Spleen (tissue), 7 donors: ENCODE measurements around the gene ZBTB7C.

Experiments
- CTCF ChIP-seq, 11 experiments: fragments of 200-600 bp in 7 of 11; fragments of 450-650 bp in 4 of 11; sonication (generic) in 4 of 11; IDR thresholded peaks in 8 of 11; conservative IDR thresholded peaks in 3 of 11; 1 replicate in 7 of 11; 2 replicates in 4 of 11; pipeline versions ENCODE4 v1.4.0 to v1.8.0; 2016 to 2021; ENCODE audit warnings: antibody characterized with exemption in 11 of 11, inconsistent platforms in 4 of 11, mild to moderate bottlenecking in 1 of 11
- POLR2A ChIP-seq, 3 donors: fragments of 450-650 bp; IDR thresholded peaks; one replicate each; pipeline ENCODE4 v1.5.1; 2017; ENCODE audit warnings: antibody characterized with exemption in 3 of 3, mild to moderate bottlenecking in 1 of 3
- POLR2AphosphoS5 ChIP-seq, 3 donors: sonication (generic); formaldehyde crosslinking; IDR thresholded peaks; one replicate each; pipeline ENCODE4 v1.5.1; 2017; ENCODE audit warnings: antibody characterized with exemption in 3 of 3
- donor health status: DM: no; HTN: no; CAD: no; lungs with moderate emphysema.
- donor health status: DM: no; HTN: no; CAD: no.
- donor health status: DM: no; HTN: no; CAD: no.

- TF ChIP-seq POLR2AphosphoS5 (IDR thresholded peaks at IDR 0.05) (no peak), POLR2A (IDR thresholded peaks at IDR 0.05) (no peak), CTCF (IDR thresholded peaks at IDR 0.05 in 8 of 11, conservative IDR thresholded peaks at IDR 0.05 in 3 of 11) (no peak)
These were observed 182.8 kb downstream of the ZBTB7C start for GRCh38 chr18:48226401-48226800.
